Stimulated activated CD4-positive, alpha-beta T cell treated with anti-CD3 and anti-CD28 coated beads, Interleukin-12 subunit alpha, Interleukin-12 subunit beta, amount 100 ng/mL, for 24 hours (primary cell): ENCODE measurements around the gene RNF207.

ENCODE experiments used
- DNase-seq, 2 experiments: peaks; one replicate each; pipeline ENCODE4 v3.0.0-alpha.2; 2020; ENCODE audit warnings: low read depth in 2 of 2

The RNF207 gene, protein sequence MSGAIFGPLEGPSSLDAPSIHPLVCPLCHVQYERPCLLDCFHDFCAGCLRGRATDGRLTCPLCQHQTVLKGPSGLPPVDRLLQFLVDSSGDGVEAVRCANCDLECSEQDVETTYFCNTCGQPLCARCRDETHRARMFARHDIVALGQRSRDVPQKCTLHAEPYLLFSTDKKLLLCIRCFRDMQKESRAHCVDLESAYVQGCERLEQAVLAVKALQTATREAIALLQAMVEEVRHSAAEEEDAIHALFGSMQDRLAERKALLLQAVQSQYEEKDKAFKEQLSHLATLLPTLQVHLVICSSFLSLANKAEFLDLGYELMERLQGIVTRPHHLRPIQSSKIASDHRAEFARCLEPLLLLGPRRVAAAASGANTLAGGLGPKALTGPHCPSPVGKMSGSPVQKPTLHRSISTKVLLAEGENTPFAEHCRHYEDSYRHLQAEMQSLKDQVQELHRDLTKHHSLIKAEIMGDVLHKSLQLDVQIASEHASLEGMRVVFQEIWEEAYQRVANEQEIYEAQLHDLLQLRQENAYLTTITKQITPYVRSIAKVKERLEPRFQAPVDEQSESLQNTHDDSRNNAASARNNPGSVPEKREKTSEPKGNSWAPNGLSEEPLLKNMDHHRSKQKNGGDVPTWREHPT

GRCh38 chr1:6205849-6206519 lies at the start of gene RNF207:
TSS of gene RNF207 (plus strand) at chr1:6206119. CDS start at chr1:6206536, 417 bp downstream.
- peak; percentile 47 to 73 for DNase-seq

DNA sequence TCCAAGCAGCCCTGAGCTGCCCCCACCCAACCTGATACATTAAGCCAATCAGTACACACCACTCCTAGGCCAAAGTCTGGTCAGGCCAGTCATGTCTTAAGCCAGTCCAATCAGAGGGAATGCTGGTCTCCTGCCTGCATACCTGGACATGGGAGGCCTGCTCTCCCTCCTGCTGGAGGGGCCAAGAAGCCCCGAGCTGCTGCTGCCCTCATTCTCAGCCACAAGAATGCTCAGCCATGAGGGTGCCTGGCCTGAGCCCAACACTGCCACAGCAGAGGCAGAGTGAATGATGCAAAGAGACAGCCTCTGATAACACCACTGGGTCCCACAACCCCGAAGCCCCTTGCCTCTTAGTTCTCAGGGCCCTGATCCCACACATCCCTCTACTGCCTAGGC lies 48.8 kb upstream of the RNF207 start:
- DNase-seq = no peak

DNA sequence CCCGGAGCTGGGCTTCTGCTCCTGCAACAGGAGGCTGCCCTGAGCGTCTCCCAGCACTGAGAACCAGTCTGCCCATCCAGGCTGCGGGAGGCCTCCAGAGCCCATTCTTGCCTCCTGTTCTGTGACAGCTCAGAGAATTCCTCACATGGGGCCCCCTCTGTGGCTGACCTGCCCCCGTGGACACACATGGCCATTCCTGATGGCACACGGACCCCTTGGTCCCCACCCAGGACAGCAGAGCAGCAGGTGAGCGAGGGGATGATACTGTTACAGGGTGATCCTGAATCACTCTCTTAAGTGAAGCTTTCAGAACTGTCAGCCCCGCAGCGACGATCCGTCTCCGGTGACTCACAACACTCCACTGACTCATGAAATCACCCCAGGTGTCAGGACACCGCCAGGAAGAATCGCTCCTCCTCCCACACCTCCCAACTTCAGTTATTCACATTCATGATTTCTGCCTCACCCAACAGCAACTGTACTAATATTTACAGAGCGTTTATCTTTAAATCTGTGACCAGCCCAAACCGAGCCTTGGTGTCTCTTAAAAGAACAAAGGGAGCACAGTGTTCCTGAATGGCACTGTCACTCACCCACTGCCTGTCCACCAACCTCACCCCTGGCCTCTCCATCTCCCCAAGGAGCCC lies 48.3 kb upstream of the RNF207 start:
- DNase-seq = peak; percentile 11 to 43

GRCh38 chr1:6158181-6158580 lies 47.7 kb upstream of the RNF207 start:
- no peak for DNase-seq

DNA sequence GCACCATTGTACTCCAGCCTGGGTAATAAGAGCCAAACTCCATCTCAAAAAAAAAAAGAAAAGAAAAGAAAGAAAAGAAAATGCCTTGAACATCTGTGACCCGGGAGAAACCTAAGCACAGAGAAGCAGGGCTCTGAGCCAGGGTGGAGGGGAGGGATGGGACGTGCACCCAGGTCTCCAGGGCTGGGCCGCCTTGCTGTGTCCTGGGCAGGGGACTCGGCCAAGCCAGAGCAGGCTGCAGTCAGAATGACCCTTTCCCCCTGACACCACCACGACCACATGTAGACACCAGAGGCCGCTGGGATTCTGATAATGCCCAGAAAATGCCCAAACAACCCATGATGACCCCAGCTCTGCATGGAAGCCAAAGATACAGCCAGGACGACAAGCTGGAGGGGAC lies 43.6 kb upstream of the RNF207 start:
- no peak for DNase-seq

DNA sequence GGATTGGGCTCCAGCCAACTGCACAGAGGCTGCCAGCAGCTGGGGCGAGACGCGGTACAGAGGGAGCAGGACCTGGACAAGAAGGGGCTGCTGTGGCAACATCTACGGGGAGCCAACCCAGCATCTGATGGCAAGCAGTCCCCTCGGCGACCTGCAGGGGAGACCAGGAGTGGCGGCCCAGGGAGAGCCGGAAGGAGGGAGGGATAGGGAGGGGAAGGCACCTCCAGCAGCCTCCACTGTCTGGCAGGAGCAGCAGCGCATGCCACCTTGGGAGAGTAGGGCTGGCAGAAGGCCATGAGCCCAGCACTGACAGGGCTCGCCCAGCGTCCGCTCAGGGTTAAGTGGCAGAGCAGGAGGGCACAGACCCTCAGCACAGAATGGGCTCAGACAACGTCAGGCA lies 43.1 kb upstream of the RNF207 start:
- DNase-seq = no peak

DNA sequence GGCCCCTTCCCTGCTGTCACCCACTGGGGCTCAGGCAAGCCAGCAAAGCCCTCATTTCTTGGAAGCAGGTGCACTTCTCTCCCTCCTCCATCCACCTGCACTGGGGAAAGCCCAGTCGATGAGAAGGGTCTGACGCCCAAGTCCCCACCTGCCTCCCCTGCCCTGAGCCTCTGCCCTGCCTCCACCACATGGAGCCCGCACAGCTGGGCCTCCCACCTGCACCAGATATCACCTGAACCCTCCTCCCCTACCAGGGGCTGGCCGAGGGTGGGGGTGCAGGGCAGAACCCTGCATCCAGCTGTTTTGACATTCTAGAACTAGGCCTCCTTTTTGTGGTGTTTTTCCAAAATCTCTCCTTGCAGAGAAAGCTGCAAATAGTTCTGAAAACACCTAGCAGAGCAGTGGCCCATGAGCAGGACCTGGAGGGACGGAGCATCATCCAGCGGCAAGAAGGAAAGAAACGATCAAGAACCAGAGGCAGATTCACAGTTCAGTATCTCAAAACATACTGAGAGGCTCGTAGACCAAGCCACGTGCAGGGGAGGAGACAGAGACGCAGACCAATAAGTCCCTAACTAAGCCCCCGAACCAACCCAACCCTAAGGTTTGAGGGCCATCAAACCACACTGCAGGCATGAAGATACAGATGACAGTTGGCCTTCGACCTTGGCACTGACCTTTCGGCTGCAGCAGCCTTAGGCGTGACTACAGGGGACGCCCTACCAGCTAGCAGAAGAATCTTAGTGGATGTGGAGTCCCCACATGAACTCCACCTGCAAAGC lies 42.5 kb upstream of the RNF207 start:
- DNase-seq = no peak

DNA sequence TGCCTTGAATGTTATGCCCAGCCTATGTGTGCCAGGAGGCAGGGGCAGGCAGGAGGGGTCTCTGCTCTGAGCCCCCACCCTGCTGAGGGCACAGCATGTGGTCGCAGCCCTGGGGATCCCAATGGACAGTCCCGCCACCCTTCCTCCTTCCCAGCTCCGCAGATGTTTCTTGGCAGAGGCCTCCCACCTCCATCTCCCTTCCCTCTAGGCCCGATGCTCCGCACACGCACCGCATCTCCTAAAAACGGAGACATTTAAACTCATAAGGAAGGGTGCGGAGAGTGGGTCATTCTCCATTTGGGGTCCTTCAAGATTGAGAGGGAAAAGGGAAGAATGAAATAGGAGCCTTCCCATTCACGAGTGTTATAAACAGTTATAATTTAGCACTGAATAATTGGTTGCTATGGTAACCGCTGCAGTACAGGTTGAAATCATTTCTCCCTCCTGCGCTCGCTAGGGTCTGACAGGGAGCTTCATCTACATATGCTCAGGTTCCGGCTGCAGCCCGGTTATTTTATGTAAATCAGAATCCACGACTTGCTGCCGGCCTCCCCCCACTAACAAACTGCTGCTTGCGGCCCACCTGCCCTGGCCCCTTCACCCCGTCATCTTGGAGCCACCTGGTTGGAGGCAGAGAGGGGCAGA lies 41.8 kb upstream of the RNF207 start:
- no peak for DNase-seq

DNA sequence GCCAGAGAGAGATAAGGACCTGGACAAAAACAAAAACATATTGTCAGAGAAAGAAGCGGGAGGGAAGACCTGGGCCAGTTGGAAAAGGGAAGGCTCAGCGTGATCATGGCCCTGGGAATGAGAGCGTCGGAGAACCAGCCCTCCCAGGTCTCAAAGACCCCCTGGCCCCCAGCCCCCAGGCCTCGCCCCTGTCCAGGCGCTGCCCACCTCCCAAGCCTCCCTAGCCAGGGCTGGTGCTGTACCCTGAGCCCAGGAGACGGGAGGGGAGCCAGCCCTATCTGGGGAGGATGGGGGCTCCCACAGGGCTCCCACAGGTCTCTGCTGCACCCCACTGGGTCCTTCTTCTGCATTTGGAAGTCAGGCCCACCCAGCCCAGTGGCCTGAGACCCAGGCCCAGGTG lies 40.9 kb upstream of the RNF207 start:
- no peak for DNase-seq

DNA sequence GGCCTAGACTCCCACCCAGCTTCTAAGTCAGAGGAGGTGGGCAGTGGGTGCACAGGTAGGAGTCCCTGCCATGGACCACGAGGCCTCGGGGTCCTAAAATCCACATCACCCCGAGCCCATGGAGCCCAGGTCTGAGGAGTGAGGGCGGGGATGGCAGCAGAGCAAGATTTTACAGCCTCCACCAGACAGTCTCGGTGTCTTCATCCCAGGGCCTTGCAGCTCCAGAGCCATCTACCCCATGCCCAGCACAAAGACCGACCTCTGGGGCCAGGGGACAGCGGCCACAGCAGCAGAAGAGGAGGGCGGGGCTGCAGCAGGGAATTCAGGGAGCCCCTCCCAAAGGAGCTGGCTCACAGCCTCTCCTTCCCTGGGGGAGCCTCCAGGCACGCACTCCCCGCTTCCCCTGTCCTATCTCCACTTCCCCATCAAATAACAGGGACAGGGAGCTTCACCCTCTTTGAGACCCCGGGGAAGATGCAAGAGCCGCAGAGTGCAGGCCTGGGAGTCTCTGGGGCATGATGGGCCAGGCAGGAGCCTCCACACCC lies 40.4 kb upstream of the RNF207 start:
- no peak for DNase-seq

DNA sequence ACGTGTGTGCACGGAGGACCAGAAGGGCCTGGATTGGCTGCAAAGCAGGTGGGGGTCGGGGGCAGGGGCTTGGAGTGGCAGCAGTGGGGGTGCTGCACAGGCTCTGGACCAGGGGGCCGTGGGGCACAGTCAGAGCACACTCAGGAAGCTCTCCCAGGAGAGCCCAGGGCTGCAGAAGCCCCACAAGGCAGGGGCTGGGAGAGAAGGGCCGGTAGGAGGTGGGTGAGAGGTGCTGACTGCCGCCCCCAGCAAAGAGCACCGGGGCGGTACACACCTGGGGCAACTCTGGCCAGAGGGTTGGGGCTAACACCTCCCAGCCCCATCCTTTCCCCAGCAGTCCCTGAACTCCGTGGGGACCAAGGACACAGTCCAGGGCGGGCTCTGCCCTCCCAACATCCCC lies 39.7 kb upstream of the RNF207 start:
- no peak for DNase-seq

GRCh38 chr1:6166655-6167390 lies 39.1 kb upstream of the RNF207 start:
- no peak for DNase-seq

GRCh38 chr1:6167391-6168303 lies 38.3 kb upstream of the RNF207 start:
- no peak for DNase-seq

DNA sequence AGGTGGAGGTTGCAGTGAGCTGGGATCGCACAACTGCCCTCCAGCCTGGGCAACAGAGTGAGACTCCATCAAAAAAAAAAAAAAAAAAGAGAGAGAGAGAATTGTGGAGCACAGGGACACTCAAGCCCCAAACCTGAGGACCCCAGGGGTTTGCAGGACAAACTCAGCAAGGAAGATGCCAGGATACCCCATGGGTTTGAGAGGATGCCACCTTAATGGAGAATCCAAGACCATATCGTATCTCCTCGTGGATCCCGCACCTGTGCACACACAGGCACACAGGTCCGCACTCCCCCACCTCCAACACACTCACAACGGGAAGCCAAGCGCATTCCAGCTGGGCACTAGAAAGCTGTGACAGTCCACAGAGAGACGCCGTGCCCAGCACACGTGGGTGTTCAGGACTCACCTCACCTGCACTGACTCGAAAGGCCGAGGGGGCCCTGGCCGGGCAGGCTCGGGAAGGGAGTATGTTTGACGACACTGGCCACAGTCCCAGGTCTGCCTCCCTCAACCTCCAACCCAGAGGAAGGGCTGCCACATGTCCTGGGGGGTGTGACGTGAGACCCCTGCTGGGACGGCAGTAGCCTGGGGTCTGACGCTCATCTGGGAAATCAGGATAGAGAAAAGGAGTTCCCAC lies 36.9 kb upstream of the RNF207 start:
- DNase-seq = no peak

DNA sequence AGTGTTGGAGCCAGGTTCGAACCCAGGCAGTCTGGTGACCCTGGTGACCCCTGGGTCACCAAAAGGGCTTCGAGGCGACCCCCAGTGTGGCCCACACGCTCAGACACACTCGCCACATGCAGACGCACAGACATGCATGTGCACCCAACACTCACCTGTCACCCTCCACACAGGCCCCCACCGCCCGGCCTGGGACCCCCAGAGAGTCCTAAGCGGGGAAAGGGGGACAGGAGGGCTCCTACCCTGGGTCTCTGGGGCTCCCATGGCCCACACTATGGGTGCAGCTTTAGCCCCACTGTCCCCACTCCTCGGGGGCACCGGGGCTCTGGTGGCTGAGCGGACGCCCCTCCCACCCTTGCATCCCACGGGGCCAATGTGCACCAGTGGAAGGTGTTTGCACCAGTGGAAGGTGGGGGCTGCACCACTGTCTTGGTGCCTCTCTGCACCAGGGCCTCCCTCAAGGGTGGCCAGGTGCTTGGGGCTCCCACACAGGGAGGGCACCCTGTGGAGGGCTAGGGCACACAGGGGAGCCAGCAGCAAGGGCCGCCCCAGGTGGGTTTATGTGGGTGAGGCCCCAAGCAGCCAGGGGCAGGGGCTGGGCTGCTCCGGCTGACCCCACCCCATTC lies 35.7 kb upstream of the RNF207 start:
- DNase-seq = no peak

- DNase-seq = no peak
Observed at GRCh38 chr1:6170742-6171201, 35.1 kb upstream of the RNF207 start.

GRCh38 chr1:6171548-6172124 lies 34.3 kb upstream of the RNF207 start:
- DNase-seq = no peak

DNA sequence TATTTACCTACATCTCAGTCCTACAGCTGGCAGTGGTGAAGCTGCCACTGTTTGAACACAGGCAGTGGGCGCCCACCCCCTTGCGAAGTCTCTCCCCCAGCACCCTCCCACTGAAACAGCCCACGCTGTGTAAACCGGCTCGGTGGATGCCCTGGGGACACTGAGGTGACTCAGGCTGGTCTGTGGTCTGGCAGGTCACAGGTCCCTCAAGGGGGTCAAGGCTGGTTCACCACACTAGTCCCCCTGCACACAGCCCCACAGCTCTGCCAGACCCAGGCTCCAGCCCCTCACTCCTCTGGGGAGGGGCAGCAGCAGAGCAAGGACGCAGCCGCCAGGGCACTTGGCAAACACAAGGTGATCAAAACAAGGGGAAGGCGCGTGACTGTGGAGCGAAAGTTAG lies 33.4 kb upstream of the RNF207 start:
- no peak for DNase-seq
